ENCODE results near the gene HECTD2. TPM values are rescaled to one million over a fixed set of nuclear protein-coding genes. Genes with fewer than 3 reads are reported as not detected.

Gene HECTD2
- total RNA-seq, 1 experiment from 2014 or later, result 2.0 TPM

- H3K4me1 Mint-ChIP-seq (ENCODE audit: low read depth, unreplicated experiment), result peaks cover 17% of the 10 kb centered on the region
- POLR2A ChIA-PET, result no interaction called here
- intact Hi-C loops (cut with micrococcal nuclease; ENCODE audit: unreplicated experiment), result loop anchor here (10.0 kb wide), 1 partner anchor 189 kb away; no protein-coding TSS in a partner anchor
Measured at GRCh38 chr10:91555455-91555854, 145.3 kb downstream of the HECTD2 start.

GRCh38 chr10:91556691-91557566, 146.8 kb downstream of the HECTD2 start:
- ChIA-PET CTCF (no interaction called here), POLR2A (no interaction called here)
- H3K4me3 ChIP-seq (ENCODE audit: low read depth, low read length), result no peak overlapping the region
- no peaks in the 10 kb centered on the region for H3K36me3 ChIP-seq (ENCODE audit: control insufficient read depth, insufficient read depth, low read length)
- no peaks in the 10 kb centered on the region for H3K36me3 Mint-ChIP-seq (ENCODE audit: insufficient read depth, unreplicated experiment)
- TF ChIP-seq CTCF (IDR thresholded peaks at IDR 0.05; ENCODE audit: insufficient read depth in 1 of 2, low read depth in 1 of 2, low read length in 1 of 2, severe bottlenecking in 1 of 2, unreplicated experiment in 1 of 2), result no peak
- H3K4me1 ChIP-seq, result peaks cover 13% of the 10 kb centered on the region
- H3K9me3 Mint-ChIP-seq (ENCODE audit: unreplicated experiment), result no peaks in the 10 kb centered on the region
- DNase-seq, result peak; percentile 38 to 71
- H3K4me1 Mint-ChIP-seq (ENCODE audit: low read depth, unreplicated experiment), result peaks cover 17% of the 10 kb centered on the region
- no peaks in the 10 kb centered on the region for H3K27me3 Mint-ChIP-seq (ENCODE audit: insufficient read depth, unreplicated experiment)
- peak overlapping the region; percentile 25 for H3K4me3 Mint-ChIP-seq (ENCODE audit: unreplicated experiment)
- peaks cover 7% of the 10 kb centered on the region; the same call in 1 of the 2 replicates for H3K9me3 ChIP-seq
- no peak overlapping the region for H3K27ac Mint-ChIP-seq (ENCODE audit: unreplicated experiment)
- intact Hi-C loops (cut with micrococcal nuclease; ENCODE audit: unreplicated experiment), result loop anchor here (10.0 kb wide), 1 partner anchor 188 kb away; no protein-coding TSS in a partner anchor
- no TSS peak for BruUV-seq (replicated peaks)
- no peaks in the 10 kb centered on the region for H3K27me3 ChIP-seq (replicated peaks; ENCODE audit: control insufficient read depth, insufficient read depth, low read length)

More at GRCh38 chr10:91555455-91555854, 145.3 kb downstream of the HECTD2 start:
- H3K27ac Mint-ChIP-seq (ENCODE audit: unreplicated experiment), result no peak overlapping the region
- CTCF ChIA-PET, result no interaction called here
- Histone ChIP-seq H3K4me3 (ENCODE audit: low read depth, low read length) (no peak overlapping the region), H3K27me3 (replicated peaks; ENCODE audit: control insufficient read depth, insufficient read depth, low read length) (no peaks in the 10 kb centered on the region), H3K9me3 (no peaks in the 10 kb centered on the region), H3K36me3 (ENCODE audit: control insufficient read depth, insufficient read depth, low read length) (no peaks in the 10 kb centered on the region), H3K4me1 (peaks cover 13% of the 10 kb centered on the region)
- BruUV-seq (replicated peaks), result no TSS peak
- no peaks in the 10 kb centered on the region for H3K9me3 Mint-ChIP-seq (ENCODE audit: unreplicated experiment)
- H3K27me3 Mint-ChIP-seq (ENCODE audit: insufficient read depth, unreplicated experiment), result no peaks in the 10 kb centered on the region
- H3K36me3 Mint-ChIP-seq (ENCODE audit: insufficient read depth, unreplicated experiment), result no peaks in the 10 kb centered on the region
- H3K4me3 Mint-ChIP-seq (ENCODE audit: unreplicated experiment), result no peak overlapping the region
- TF ChIP-seq CTCF (IDR thresholded peaks at IDR 0.05; ENCODE audit: insufficient read depth in 1 of 2, low read depth in 1 of 2, low read length in 1 of 2, severe bottlenecking in 1 of 2, unreplicated experiment in 1 of 2), result no peak
- DNase-seq, result no peak

- ChIA-PET CTCF (no interaction called here), POLR2A (no interaction called here)
- no peak overlapping the region for H3K4me3 ChIP-seq (ENCODE audit: low read depth, low read length)
- H3K9me3 ChIP-seq, result peaks cover 7% of the 10 kb centered on the region; the same call in 1 of the 2 replicates
- Mint-ChIP-seq H3K36me3 (ENCODE audit: insufficient read depth, unreplicated experiment) (no peaks in the 10 kb centered on the region), H3K27ac (ENCODE audit: unreplicated experiment) (no peak overlapping the region), H3K4me1 (ENCODE audit: low read depth, unreplicated experiment) (peaks cover 17% of the 10 kb centered on the region), H3K27me3 (ENCODE audit: insufficient read depth, unreplicated experiment) (no peaks in the 10 kb centered on the region), H3K4me3 (ENCODE audit: unreplicated experiment) (no peak overlapping the region), H3K9me3 (ENCODE audit: unreplicated experiment) (peaks cover 3% of the 10 kb centered on the region)
- BruUV-seq (replicated peaks), result no TSS peak
- H3K36me3 ChIP-seq (ENCODE audit: control insufficient read depth, insufficient read depth, low read length), result no peaks in the 10 kb centered on the region
- H3K4me1 ChIP-seq, result peaks cover 13% of the 10 kb centered on the region
- H3K27me3 ChIP-seq (replicated peaks; ENCODE audit: control insufficient read depth, insufficient read depth, low read length), result no peaks in the 10 kb centered on the region
- no peak for TF ChIP-seq CTCF (IDR thresholded peaks at IDR 0.05; ENCODE audit: insufficient read depth in 1 of 2, low read depth in 1 of 2, low read length in 1 of 2, severe bottlenecking in 1 of 2, unreplicated experiment in 1 of 2)
- intact Hi-C loops (cut with micrococcal nuclease; ENCODE audit: unreplicated experiment), result loop anchor here (10.0 kb wide), 1 partner anchor 187 kb away; no protein-coding TSS in a partner anchor
- no peak for DNase-seq
Measured at GRCh38 chr10:91557651-91558111, 147.5 kb downstream of the HECTD2 start.

Measured in Caco-2 (cell line).